Activated naive CD4-positive, alpha-beta T cell treated with anti-CD3 and anti-CD28 coated beads, Interleukin-2, amount 50 U/mL, for 72 hours (primary cell): Measurements from ENCODE around the gene BCL2A1. TPM values are rescaled to one million over a fixed set of nuclear protein-coding genes. Genes with fewer than 3 reads are reported as not detected.
A peak's percentile ranks its signal among the peaks of the same experiment; 100 is the strongest.
"Not testable (repeated sequence)": the region's sequence is repeated elsewhere in the genome, so short reads cannot be mapped to it uniquely, and the experiment has no call there.

Source experiments
- ATAC-seq, 2 donors: fragments of 150-1000 bp; cut with Tn5 transposase; 2 replicates each; pipeline ENCODE4 v1.10.0; 2021; ENCODE audit warnings: mild to moderate bottlenecking in 2 of 2, moderate library complexity in 2 of 2
- DNase-seq, 2 donors: peaks; one replicate each; pipeline ENCODE4 v3.0.0; 2021 to 2022; ENCODE audit warnings: low spot score in 2 of 2
- H3K27ac Mint-ChIP-seq, 2 donors: one replicate each; pipeline ENCODE4 v1.8.0; 2022; ENCODE audit warnings: mild to moderate bottlenecking in 2 of 2, mixed read lengths in 2 of 2
- H3K36me3 Mint-ChIP-seq, 2 donors: one replicate each; pipeline ENCODE4 v1.8.0; 2022; ENCODE audit warnings: mixed read lengths in 2 of 2
- H3K9me3 Mint-ChIP-seq, 2 donors: one replicate each; pipeline ENCODE4 v1.8.0; 2022; ENCODE audit warnings: mixed read lengths in 2 of 2
- total RNA-seq, 2 donors: library from RNA; stranded (reverse); gene quantifications; one replicate each; pipeline ENCODE4 v1.2.3, GENCODE V29; 2022

Gene BCL2A1
- total RNA-seq, 2 donors from 2014 or later: 50.4 to 79.8 TPM

DNA sequence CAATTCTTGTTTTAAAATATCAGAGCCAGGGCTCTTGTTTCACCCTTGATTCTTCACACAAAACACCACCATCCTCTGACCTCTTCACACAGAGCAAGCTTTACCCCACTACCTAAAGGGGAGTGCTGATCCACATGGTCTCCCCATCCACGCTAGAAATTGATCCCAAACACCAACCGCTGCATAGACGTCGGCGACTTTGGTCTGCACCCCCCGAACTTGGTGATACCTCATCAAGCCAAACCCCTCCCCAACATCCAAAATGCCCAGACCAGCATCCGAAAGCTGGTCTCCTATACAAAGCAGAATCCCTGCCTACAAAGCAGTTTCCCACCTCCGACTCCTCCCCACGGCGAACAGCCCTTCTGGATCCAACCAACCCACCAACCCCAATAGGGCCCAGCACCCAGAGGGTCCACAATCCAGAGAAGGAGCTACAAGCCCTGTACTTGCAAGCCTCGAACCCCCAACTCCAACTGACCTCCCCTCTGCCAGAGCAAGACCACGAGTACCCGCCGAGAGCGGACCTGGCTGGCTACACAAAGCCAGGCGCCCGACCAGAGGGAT lies 48.4 kb downstream of the BCL2A1 start:
- no peak for DNase-seq
- Mint-ChIP-seq H3K27ac (peak overlapping the region; percentile 96 to 99), H3K36me3 (peaks cover 51 to 66% of the 10 kb centered on the region in 2 donors)

DNA sequence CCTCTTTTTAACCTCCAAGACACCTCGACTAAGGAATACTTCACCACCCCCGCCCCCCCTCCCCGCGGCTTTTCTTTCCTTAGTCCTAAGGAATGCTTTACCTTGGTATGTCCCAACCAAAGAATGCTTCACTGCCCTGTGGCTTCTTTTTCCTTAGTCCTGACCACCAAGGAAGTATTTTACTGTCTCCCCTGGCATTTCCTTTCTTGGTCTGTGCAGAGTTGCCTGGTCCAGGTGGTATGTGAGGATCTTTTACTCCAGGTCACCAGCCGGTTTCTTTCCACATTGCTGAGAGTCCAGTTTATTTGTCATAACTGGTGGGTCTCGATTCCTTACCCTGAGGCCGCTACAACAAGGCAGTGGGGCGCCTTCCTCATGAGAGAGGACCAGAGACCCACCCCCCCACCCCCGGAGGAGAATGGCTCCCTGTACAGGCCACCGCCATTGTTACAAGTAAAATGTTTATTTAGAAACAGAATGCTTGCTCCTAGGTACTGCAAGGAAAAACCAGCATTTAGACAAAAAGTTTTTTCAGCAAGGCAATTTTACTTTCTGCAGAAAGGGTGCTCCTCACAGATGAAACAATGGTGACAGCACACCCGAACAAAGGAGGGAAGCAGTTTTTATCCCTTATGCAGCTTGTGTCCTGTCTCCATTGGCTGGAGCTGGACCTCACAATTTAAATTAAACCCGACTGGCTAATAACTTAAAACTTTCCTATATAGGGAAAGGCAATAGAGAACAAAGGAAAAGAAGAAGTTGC lies 51.1 kb downstream of the BCL2A1 start:
- Mint-ChIP-seq H3K36me3 (peaks cover 62 to 87% of the 10 kb centered on the region in 2 donors), H3K27ac (no peak overlapping the region), H3K9me3 (peaks cover 29 to 45% of the 10 kb centered on the region in 2 donors)
- ATAC-seq (no peak), DNase-seq (no peak)

More for the DNA sequence above, 48.4 kb downstream of the BCL2A1 start:
- ATAC-seq: no peak
- peaks cover 17 to 20% of the 10 kb centered on the region in 2 donors for H3K9me3 Mint-ChIP-seq

DNA sequence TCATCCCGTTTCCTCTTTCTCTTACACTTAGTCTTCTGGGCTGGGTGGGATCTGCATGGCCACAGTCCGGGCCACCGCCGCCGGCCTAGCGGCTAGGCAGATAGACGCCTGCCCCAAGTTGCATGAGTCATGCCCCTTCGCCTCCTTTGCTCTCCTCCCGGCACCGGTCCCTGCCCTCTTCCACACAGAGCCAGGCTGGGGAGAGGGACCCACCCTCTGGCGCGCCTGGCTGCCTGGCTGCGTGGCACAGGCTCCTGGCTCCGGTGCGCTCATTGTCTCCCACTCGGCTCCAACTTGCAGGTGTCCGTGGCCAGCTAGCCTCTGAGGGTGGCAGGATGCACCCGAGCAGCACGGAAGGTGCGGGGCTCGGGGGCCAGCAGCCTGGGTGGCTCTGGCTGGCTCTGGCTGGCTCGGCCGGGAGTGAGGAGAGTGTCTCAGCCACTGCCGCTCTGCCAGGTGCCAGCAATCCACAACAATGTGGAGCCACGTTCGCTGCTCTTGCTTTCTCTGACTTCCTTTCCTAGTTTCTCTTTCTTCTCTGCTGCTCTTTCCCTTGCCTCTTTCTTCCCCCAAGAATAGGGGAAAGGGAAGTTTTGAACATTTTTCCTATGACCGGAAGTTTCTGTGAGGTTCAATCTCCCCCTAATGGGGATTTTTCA lies 51.8 kb downstream of the BCL2A1 start:
- Mint-ChIP-seq H3K27ac (no peak overlapping the region), H3K9me3 (peaks cover 32 to 49% of the 10 kb centered on the region in 2 donors)

DNA sequence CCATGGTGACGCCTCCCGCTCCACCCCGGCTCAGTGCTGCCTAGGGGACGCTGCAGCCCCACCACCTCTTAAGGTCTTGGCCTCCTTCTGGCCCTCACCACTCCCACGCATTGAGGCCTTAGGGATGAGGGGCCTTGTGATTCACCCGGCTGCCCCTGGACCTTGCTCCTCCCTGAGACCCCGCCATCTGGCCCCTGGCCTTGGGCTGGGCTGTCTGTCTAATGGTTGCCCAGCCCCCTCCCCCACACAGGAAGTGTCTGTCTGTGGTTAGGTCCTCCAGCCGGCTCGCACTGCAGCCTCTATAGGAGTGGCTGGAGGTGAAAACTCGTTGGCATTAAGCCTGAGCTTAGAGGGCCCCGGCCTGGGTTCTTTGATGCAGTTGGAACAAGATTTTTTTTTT lies 52.7 kb downstream of the BCL2A1 start:
- DNase-seq (no peak), ATAC-seq (no peak)
- peaks cover 33 to 56% of the 10 kb centered on the region in 2 donors for H3K9me3 Mint-ChIP-seq
- H3K36me3 Mint-ChIP-seq: peaks cover 70 to 100% of the 10 kb centered on the region in 2 donors
- H3K27ac Mint-ChIP-seq: no peak overlapping the region

More for the DNA sequence above, 51.8 kb downstream of the BCL2A1 start:
- H3K36me3 Mint-ChIP-seq: peaks cover 67 to 94% of the 10 kb centered on the region in 2 donors
- ATAC-seq (no peak), DNase-seq (no peak)

DNA sequence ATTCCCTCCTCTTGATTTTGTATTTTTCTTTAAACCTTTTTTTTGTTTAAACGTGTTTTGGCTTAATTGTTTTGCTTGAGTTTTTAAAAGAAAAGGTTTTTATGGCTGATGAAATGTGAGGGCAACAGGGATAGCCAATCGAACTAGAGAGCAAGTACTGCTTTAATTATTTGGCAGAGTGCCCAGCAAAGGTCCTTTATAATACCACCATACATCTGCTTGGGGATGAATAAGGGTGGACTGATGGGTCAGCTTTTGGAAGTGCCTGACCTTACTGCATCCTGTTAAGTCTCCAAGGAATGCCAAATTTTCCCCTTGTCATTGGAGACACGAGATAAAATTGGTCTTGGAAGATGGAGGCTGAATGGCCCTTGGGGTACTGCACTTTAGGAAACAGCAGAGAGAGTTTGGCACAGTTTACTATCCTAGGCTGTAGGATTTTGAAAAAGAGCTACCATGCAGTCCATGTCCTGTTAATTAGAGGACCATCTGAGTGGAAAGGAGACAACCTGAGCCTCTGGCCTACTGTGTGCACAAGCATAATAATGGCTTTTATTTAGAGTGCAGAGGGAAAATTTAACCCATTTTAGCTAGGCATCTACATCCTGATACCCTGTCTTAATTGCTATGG lies 54.4 kb downstream of the BCL2A1 start:
- H3K9me3 Mint-ChIP-seq: peaks cover 32 to 58% of the 10 kb centered on the region in 2 donors
- DNase-seq (no peak), ATAC-seq (no peak)
- H3K27ac Mint-ChIP-seq: no peak overlapping the region
- peaks cover 58 to 91% of the 10 kb centered on the region in 2 donors for H3K36me3 Mint-ChIP-seq

DNA sequence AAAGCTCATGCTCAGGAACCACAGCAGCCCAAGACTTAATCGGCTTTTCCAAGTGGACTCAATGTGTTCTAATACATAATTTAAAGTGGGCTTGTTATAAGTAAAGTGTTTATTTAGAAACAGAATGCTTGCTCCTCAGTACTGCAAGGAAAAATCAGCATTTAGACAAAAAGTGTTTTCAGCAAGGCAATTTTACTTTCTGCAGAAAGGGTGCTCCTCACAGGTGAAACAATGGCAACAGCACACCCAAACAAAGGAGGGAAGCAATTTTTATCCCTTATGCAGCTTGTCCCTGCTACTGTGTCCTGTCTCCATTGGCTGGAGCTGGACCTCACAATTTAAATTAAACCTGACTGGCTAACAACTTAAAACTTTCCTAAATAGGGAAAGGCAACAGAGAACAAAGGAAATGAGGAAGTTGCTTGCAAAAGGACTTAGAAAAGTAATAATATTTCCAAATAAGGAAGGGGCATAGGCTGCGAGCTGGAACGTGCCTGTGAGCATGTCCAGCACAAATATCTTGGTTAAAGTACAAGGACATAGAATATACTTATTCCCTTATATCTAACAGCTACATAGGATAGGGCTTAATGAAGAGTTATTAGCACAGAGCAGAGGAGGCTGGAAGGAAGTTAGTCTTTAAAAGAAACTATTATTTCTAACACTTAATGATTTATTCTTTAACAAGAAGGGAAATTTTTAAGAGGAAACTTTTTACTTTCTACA lies 55.1 kb downstream of the BCL2A1 start:
- peaks cover 52 to 90% of the 10 kb centered on the region in 2 donors for H3K36me3 Mint-ChIP-seq
- not testable (repeated sequence) for DNase-seq, H3K27ac Mint-ChIP-seq, ATAC-seq
- peaks cover 27 to 54% of the 10 kb centered on the region in 2 donors for H3K9me3 Mint-ChIP-seq

DNA sequence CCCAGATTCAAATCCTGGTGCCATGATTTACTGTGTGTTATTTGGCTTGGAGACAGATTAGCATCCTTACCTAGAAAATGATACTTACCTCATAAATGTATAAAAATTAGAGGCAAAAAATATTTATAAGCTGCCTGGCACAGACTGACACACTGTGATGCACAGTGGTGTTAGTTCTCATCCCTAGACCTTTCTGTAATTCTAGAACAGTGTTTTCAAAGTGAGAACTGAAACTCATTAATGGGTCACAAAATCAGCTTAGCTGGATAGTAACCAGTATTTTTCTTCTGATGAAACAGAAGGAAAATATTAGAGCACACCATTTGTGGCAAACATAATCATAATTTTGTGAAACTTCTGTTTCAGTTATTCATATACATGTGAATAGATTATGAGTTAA lies 56.3 kb downstream of the BCL2A1 start:
- H3K9me3 Mint-ChIP-seq: peaks cover 31 to 65% of the 10 kb centered on the region in 2 donors
- no peak for ATAC-seq
- H3K36me3 Mint-ChIP-seq: peaks cover 50 to 90% of the 10 kb centered on the region in 2 donors
- H3K27ac Mint-ChIP-seq: no peak overlapping the region
- DNase-seq: no peak

Other genes with a start within 250 kb of the BCL2A1 start
- gene MTHFS, start 74.2 kb downstream of the BCL2A1 start, total RNA-seq: 10 to 100 TPM; 23.4 to 40.9 TPM
- 10 to 100 TPM; 35.8 to 42.4 TPM for gene ZFAND6, start 88.5 kb upstream of the BCL2A1 start, total RNA-seq
- 10 to 100 TPM; 60.0 to 70.6 TPM for gene FAH, start 181.8 kb upstream of the BCL2A1 start, total RNA-seq